Neural crest cell (in vitro differentiated cells): Measurements from ENCODE around the gene PIK3R6. TPM values are rescaled to one million over a fixed set of nuclear protein-coding genes. Genes with fewer than 3 reads are reported as not detected.

Experiments
- DNase-seq: peaks from one replicate; pipeline ENCODE4 v3.0.0; 2021; ENCODE audit warnings: low read depth, mixed read lengths, low spot score
- H3K27ac Mint-ChIP-seq: one replicate; pipeline ENCODE4 v1.8.0; 2021; ENCODE audit warnings: mild to moderate bottlenecking, mixed read lengths; ENCODE audit not compliant: unreplicated experiment
- H3K27me3 Mint-ChIP-seq: 2 replicates; pipeline ENCODE4 v1.8.0; 2021; ENCODE audit warnings: low read depth, mild to moderate bottlenecking, mixed read lengths
- H3K36me3 Mint-ChIP-seq: 2 replicates; pipeline ENCODE4 v1.8.0; 2021; ENCODE audit warnings: low read depth, mild to moderate bottlenecking, mixed read lengths
- H3K4me1 Mint-ChIP-seq: 2 replicates; pipeline ENCODE4 v1.8.0; 2021; ENCODE audit warnings: mixed read lengths
- H3K4me3 Mint-ChIP-seq: one replicate; pipeline ENCODE4 v1.8.0; 2021; ENCODE audit warnings: mild to moderate bottlenecking, mixed read lengths
- H3K9me3 Mint-ChIP-seq: 2 replicates; pipeline ENCODE4 v1.8.0; 2021; ENCODE audit warnings: mixed read lengths
- total RNA-seq: library from RNA; stranded (reverse); gene quantifications from 2 replicates; pipeline ENCODE4 v1.2.1, GENCODE V29; 2021
- TF ChIP-seq, protein P1 (sequence below): fragments of 200-600 bp; sonication (generic); conservative IDR thresholded peaks from 2 replicates; pipeline ENCODE4 v1.5.0; 2021; ENCODE audit warnings: antibody characterized with exemption, mild to moderate bottlenecking

Gene PIK3R6
- total RNA-seq, 1 donor from 2014 or later: not detected

DNA sequence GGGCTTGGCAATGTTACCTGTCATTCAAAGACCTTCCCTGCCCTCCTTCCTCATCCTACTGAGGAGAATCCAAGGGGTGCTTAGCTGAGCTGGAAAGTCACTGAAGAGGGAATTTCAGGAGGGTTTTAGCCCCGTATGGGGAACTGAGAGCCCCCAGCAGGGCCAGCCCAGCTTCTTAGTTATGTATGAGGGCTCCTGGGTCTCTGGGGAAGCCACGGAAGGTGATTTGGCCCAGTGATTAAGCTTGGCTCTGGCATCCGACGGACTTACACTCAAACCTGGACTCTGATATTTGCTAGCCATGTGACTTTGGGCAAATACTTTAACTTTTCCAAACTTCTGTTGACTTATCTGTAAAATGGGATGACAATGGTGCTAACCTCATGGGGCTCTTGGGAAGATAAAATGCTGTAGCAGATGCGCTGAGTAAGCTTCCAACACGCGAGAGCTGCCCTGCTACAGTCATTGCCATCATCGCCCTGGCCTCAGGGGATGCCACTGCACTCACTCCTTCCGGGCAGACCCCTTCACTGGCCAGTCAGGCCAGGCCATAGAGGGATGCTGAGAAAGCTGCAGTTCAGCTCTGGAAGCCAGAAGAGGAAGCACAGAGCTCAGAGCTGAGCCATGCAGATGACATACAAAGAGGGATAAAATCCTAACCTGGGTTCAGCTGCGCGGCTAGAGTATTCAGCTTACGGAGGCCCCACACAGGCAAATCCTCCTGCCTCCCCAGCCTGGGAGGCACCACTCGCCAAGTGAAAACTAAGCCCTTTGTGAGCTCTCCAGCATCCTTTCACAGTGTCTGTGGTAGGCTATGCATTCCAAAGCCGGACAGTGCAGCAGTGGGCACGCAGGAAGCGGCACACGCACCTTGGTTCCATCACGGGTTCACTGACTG lies 44.9 kb upstream of the PIK3R6 start:
- Mint-ChIP-seq H3K36me3 (peaks cover 3% of the 10 kb centered on the region), H3K27me3 (peaks cover 22% of the 10 kb centered on the region), H3K4me1 (no peaks in the 10 kb centered on the region), H3K9me3 (peaks cover 4% of the 10 kb centered on the region), H3K27ac (peak overlapping the region; percentile 57), H3K4me3 (no peak overlapping the region)
- DNase-seq: no peak
- TF ChIP-seq, protein P1, sequence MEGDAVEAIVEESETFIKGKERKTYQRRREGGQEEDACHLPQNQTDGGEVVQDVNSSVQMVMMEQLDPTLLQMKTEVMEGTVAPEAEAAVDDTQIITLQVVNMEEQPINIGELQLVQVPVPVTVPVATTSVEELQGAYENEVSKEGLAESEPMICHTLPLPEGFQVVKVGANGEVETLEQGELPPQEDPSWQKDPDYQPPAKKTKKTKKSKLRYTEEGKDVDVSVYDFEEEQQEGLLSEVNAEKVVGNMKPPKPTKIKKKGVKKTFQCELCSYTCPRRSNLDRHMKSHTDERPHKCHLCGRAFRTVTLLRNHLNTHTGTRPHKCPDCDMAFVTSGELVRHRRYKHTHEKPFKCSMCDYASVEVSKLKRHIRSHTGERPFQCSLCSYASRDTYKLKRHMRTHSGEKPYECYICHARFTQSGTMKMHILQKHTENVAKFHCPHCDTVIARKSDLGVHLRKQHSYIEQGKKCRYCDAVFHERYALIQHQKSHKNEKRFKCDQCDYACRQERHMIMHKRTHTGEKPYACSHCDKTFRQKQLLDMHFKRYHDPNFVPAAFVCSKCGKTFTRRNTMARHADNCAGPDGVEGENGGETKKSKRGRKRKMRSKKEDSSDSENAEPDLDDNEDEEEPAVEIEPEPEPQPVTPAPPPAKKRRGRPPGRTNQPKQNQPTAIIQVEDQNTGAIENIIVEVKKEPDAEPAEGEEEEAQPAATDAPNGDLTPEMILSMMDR: no peak

DNA sequence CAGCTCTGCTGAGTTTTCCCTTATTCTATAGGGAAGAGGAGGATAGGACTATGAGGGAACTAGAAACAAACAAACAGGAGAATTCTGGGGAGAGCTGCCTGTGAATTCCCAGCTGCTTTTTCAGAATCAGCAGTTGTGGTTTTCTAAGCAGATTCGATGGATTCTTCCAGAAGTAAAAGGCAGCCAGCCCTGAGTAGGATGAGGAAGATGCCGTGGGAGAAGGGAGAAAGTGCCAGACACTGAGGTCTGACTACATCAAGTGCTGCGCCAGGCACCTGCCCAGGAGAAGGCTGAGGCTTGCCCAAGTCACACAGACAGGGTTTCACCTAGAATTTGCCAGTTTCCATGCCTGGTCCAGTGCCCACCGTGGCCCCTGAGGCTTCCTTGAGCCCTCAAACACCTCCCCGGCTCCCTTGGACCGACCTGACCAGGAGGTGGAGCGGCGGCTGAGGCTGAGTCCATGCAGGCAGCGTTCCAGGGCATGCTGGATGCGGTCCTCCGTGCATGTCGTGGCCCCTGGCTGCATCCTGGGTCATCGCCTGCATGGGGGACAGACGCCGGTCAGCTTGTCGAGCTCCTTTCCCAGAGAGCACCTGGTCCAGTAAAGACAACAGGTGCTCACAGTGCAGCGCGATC lies 43.6 kb upstream of the PIK3R6 start:
- Mint-ChIP-seq H3K27me3 (peaks cover 19% of the 10 kb centered on the region), H3K4me3 (no peak overlapping the region), H3K27ac (no peak overlapping the region), H3K36me3 (no peaks in the 10 kb centered on the region), H3K4me1 (no peaks in the 10 kb centered on the region), H3K9me3 (no peaks in the 10 kb centered on the region)
- TF ChIP-seq, protein P1: no peak
- no peak for DNase-seq

DNA sequence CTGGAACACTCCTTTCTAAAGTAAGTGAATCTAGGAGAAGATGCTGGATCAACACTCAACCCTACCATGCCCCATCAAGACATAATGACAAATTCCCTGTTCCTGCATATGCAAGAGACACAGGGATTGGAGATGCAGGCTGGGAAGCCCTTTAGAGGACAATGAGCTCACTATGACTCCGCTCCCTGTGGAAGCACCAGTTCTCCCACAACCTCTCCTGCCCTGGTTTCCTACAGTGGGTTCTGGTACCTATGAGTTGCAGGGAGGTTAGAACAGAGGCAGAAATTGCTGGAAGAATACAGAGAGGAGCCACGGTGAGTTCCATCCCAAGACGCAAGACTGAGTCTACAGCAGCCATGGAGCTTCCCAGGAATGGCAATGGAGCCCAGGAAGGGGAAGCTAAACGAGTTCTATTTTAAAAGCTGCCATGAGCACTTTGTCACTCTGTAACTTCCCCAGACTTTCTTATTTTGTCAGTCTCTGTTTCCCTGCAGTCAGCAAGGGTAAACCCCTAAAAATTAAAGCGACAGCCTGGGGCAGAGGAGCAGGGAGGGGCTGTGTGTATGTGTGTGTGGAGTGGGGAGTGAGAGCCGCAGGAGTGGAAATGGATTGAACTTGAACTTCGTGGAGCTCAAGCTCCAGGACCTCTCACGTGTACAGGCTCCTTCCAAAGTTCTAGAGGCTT lies 42.3 kb upstream of the PIK3R6 start:
- H3K4me3 Mint-ChIP-seq: no peak overlapping the region
- TF ChIP-seq, protein P1: no peak
- DNase-seq: no peak
- H3K9me3 Mint-ChIP-seq: no peaks in the 10 kb centered on the region
- peaks cover 21% of the 10 kb centered on the region for H3K27me3 Mint-ChIP-seq
- no peaks in the 10 kb centered on the region for H3K4me1 Mint-ChIP-seq
- no peaks in the 10 kb centered on the region for H3K36me3 Mint-ChIP-seq
- no peak overlapping the region for H3K27ac Mint-ChIP-seq

DNA sequence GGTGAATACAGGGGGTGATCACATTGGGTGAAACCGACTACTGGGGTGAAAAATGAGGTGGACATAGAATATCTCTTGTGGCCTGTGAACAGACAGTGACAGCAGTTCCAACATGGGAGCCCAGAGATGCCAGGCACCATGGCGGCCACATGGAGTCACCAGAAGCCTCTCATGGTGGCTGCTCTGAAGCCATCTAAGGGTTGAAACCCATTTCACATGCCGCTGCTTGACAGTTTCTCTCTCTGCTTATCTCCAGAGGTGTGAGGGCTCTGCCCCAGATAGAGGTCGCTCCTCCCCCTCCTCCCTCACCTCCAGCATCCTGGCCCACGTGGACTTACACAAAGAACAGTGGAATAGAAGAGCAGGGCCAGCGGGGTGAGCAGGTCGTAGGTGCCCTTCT lies 37.9 kb upstream of the PIK3R6 start:
- TF ChIP-seq, protein P1: no peak
- no peak for DNase-seq
- Mint-ChIP-seq H3K4me1 (no peaks in the 10 kb centered on the region), H3K9me3 (no peaks in the 10 kb centered on the region), H3K27me3 (peaks cover 22% of the 10 kb centered on the region), H3K36me3 (no peaks in the 10 kb centered on the region), H3K4me3 (no peak overlapping the region), H3K27ac (no peak overlapping the region)

DNA sequence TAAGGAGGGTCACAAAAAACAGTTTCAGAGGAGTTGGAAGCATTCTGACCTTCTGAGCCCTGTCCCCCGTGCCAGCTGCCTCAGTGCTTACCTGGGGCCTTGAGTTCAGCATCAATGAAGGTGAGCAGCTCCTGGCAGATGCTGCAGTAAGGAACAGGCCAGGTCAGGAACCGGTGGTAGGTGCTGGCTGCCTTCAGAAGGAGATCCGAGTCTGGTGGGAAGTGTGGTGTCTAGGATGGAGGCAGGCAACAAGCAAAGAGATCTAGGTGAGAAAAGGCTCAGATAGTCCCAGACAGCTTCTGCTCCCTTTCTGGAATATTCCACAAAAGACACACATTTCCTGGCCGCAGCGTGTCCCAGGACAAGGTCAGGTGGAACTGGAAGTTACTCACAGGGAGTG lies 37.2 kb upstream of the PIK3R6 start:
- Mint-ChIP-seq H3K4me3 (no peak overlapping the region), H3K36me3 (no peaks in the 10 kb centered on the region), H3K9me3 (no peaks in the 10 kb centered on the region), H3K27me3 (peaks cover 22% of the 10 kb centered on the region), H3K4me1 (peaks cover 3% of the 10 kb centered on the region), H3K27ac (no peak overlapping the region)
- TF ChIP-seq, protein P1: no peak
- no peak for DNase-seq
